Measurements from ENCODE around the gene IL13. TPM values are rescaled to one million over a fixed set of nuclear protein-coding genes. Genes with fewer than 3 reads are reported as not detected.

The IL13 gene
- total RNA-seq, 1 experiment from 2014 or later: not detected

DNA sequence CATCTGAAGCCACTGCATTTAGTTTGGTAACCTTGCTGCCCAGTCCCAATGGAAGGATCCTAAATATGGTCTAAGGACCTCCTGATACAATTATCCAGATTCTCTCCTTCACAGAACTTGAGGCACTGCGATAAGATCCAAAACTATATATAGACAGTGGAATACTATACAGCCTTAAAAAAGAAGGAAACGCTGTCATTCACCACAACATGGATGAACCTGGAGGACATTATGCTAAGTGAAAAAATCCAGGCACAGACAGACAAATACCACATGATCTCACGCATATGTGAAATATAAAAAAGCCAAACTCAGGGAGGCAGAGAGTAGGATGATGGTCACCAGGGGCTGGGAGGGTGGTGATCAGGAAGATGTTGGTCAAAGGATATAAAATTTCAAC is 13.0 kb downstream of the IL13 start:
- no TSS peak for BruUV-seq (replicated peaks)
- Histone ChIP-seq H3K9me3 (ENCODE audit: control insufficient read depth in 1 of 2, insufficient read depth in 1 of 2, low read depth in 1 of 2, low read length in 2 of 2) (no peaks in the 10 kb centered on the region), H3K4me3 (replicated peaks in 1 of 2; ENCODE audit: low read depth in 1 of 2, low read length in 2 of 2) (no peak overlapping the region), H3K4me2 (ENCODE audit: low read length) (no peak overlapping the region), H3K79me2 (ENCODE audit: insufficient read depth, low read length) (no peaks in the 10 kb centered on the region), H4K20me1 (ENCODE audit: insufficient read depth) (no peaks in the 10 kb centered on the region), H3K36me3 (ENCODE audit: control insufficient read depth in 1 of 2, insufficient read depth in 2 of 2, low read length in 2 of 2) (no peaks in the 10 kb centered on the region), H3K27me3 (ENCODE audit: insufficient read depth, low read length) (no peaks in the 10 kb centered on the region), H3K27ac (ENCODE audit: low read depth, low read length) (no peak overlapping the region), H3K9ac (ENCODE audit: low read length) (no peak overlapping the region), H2AFZ (ENCODE audit: low read depth, low read length, poor library complexity, severe bottlenecking) (no peak overlapping the region), H3K9me2 (ENCODE audit: insufficient read depth) (no peaks in the 10 kb centered on the region), H3K4me1 (ENCODE audit: control insufficient read depth in 1 of 2, insufficient read depth in 2 of 2, low read length in 2 of 2) (peaks cover 13 to 30% of the 10 kb centered on the region in 2 experiments)
- no peak for DNase-seq (ENCODE audit: low read depth, low spot score)
- intact Hi-C loops (cut with micrococcal nuclease): loop anchor here (10.0 kb wide), 1 partner anchor 146 kb away; no protein-coding TSS in a partner anchor
- TF ChIP-seq MAX (IDR thresholded peaks at IDR 0.05): no peak
- TF ChIP-seq ELF1 (IDR thresholded peaks at IDR 0.05; ENCODE audit: borderline replicate concordance, low read depth): no peak
- TF ChIP-seq YY1 (IDR thresholded peaks at IDR 0.05; ENCODE audit: extremely low read depth, insufficient replicate concordance, low read depth, low read length): no peak
- TF ChIP-seq JUND (IDR thresholded peaks at IDR 0.05): no peak
- no peak for TF ChIP-seq CEBPB (IDR thresholded peaks at IDR 0.05; ENCODE audit: low read depth)
- POLR2A ChIA-PET: no interaction called here
- ATAC-seq: no peak
- RAD21 ChIA-PET (ENCODE audit: low non-redundant PET in 1 of 2, low total read pairs in 2 of 2, uncharacterized antibody in 2 of 2, unreplicated experiment in 2 of 2): no interaction called here
- CTCF ChIA-PET: no interaction called here

- ChIA-PET CTCF (no interaction called here), RAD21 (ENCODE audit: low non-redundant PET in 1 of 2, low total read pairs in 2 of 2, uncharacterized antibody in 2 of 2, unreplicated experiment in 2 of 2) (no interaction called here), POLR2A (no interaction called here)
- intact Hi-C loops (cut with micrococcal nuclease): loop anchor here (10.0 kb wide), 1 partner anchor 149 kb away; no protein-coding TSS in a partner anchor
- no peaks in the 10 kb centered on the region for H3K9me2 ChIP-seq (ENCODE audit: insufficient read depth)
- H3K79me2 ChIP-seq (ENCODE audit: insufficient read depth, low read length): no peaks in the 10 kb centered on the region
- no peaks in the 10 kb centered on the region for H3K27me3 ChIP-seq (ENCODE audit: insufficient read depth, low read length)
- H3K4me2 ChIP-seq (ENCODE audit: low read length): no peak overlapping the region
- ATAC-seq (no peak), DNase-seq (ENCODE audit: low read depth, low spot score) (no peak)
- no peaks in the 10 kb centered on the region for H3K36me3 ChIP-seq (ENCODE audit: control insufficient read depth in 1 of 2, insufficient read depth in 2 of 2, low read length in 2 of 2)
- no peaks in the 10 kb centered on the region for H3K9me3 ChIP-seq (ENCODE audit: control insufficient read depth in 1 of 2, insufficient read depth in 1 of 2, low read depth in 1 of 2, low read length in 2 of 2)
- no TSS peak for BruUV-seq (replicated peaks)
- H3K4me1 ChIP-seq (ENCODE audit: control insufficient read depth in 1 of 2, insufficient read depth in 2 of 2, low read length in 2 of 2): peaks cover 24 to 34% of the 10 kb centered on the region in 2 experiments
- no peak overlapping the region for H3K4me3 ChIP-seq (replicated peaks in 1 of 2; ENCODE audit: low read depth in 1 of 2, low read length in 2 of 2)
- H3K9ac ChIP-seq (ENCODE audit: low read length): no peak overlapping the region
- H2AFZ ChIP-seq (ENCODE audit: low read depth, low read length, poor library complexity, severe bottlenecking): no peak overlapping the region
- no peaks in the 10 kb centered on the region for H4K20me1 ChIP-seq (ENCODE audit: insufficient read depth)
- no peak overlapping the region for H3K27ac ChIP-seq (ENCODE audit: low read depth, low read length)
- TF ChIP-seq SRF (IDR thresholded peaks at IDR 0.05; ENCODE audit: low read depth): no peak
- no peak for TF ChIP-seq ZFX (IDR thresholded peaks at IDR 0.05)
- TF ChIP-seq POLR2AphosphoS5 (IDR thresholded peaks at IDR 0.05; ENCODE audit: low read depth, low read length): no peak
- TF ChIP-seq REST (IDR thresholded peaks at IDR 0.05; ENCODE audit: low read depth): no peak
- no peak for TF ChIP-seq ELF1 (IDR thresholded peaks at IDR 0.05; ENCODE audit: borderline replicate concordance, low read depth)
- no peak for TF ChIP-seq TCF7L2 (IDR thresholded peaks at IDR 0.05; ENCODE audit: borderline replicate concordance, extremely low read depth, insufficient read depth, insufficient read length)
- no peak for TF ChIP-seq SIN3A (IDR thresholded peaks at IDR 0.05; ENCODE audit: low read depth)
- no peak for TF ChIP-seq EZH2phosphoT487 (IDR thresholded peaks at IDR 0.05; ENCODE audit: borderline replicate concordance)
- TF ChIP-seq, protein P1, sequence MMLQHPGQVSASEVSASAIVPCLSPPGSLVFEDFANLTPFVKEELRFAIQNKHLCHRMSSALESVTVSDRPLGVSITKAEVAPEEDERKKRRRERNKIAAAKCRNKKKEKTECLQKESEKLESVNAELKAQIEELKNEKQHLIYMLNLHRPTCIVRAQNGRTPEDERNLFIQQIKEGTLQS (IDR thresholded peaks at IDR 0.05): no peak
- TF ChIP-seq SP1 (IDR thresholded peaks at IDR 0.05; ENCODE audit: low read depth): no peak
- TF ChIP-seq, protein P2, sequence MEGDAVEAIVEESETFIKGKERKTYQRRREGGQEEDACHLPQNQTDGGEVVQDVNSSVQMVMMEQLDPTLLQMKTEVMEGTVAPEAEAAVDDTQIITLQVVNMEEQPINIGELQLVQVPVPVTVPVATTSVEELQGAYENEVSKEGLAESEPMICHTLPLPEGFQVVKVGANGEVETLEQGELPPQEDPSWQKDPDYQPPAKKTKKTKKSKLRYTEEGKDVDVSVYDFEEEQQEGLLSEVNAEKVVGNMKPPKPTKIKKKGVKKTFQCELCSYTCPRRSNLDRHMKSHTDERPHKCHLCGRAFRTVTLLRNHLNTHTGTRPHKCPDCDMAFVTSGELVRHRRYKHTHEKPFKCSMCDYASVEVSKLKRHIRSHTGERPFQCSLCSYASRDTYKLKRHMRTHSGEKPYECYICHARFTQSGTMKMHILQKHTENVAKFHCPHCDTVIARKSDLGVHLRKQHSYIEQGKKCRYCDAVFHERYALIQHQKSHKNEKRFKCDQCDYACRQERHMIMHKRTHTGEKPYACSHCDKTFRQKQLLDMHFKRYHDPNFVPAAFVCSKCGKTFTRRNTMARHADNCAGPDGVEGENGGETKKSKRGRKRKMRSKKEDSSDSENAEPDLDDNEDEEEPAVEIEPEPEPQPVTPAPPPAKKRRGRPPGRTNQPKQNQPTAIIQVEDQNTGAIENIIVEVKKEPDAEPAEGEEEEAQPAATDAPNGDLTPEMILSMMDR (IDR thresholded peaks at IDR 0.05 in 2 of 3, conservative IDR thresholded peaks at IDR 0.05 in 1 of 3; ENCODE audit: borderline replicate concordance in 1 of 3, insufficient read depth in 1 of 3, low read depth in 2 of 3, low read length in 2 of 3): no peak
- TF ChIP-seq CEBPB (IDR thresholded peaks at IDR 0.05; ENCODE audit: low read depth): no peak
Observed at GRCh38 chr5:132673488-132673887, 15.5 kb downstream of the IL13 start.

Measured in HCT116 (cell line).